Testis (tissue), 3 donors: Measurements from ENCODE around the gene PRKN. TPM values are rescaled to one million over a fixed set of nuclear protein-coding genes. Genes with fewer than 3 reads are reported as not detected.

Source experiments
- DNase-seq: peaks from one replicate; pipeline ENCODE4 v3.0.0-alpha.2; 2019
- H3K27ac ChIP-seq, 2 donors: fragments of 200-600 bp; sonication (generic); one replicate each; pipeline ENCODE4 v1.5.1; 2019
- H3K27me3 ChIP-seq: fragments of 200-600 bp; sonication (generic); one replicate; pipeline ENCODE4 v1.5.1; 2019
- H3K36me3 ChIP-seq: fragments of 200-600 bp; sonication (generic); one replicate; pipeline ENCODE4 v1.5.1; 2017; ENCODE audit warnings: low read depth; ENCODE audit errors: missing control alignments
- H3K4me1 ChIP-seq: fragments of 200-600 bp; sonication (generic); one replicate; pipeline ENCODE4 v1.5.1; 2019
- H3K4me3 ChIP-seq, 2 donors: fragments of 200-600 bp; sonication (generic); one replicate each; pipeline ENCODE4 v1.5.1; 2017 to 2019
- H3K9me3 ChIP-seq: fragments of 200-600 bp; sonication (generic); one replicate; pipeline ENCODE4 v1.5.1; 2017
- CTCF ChIP-seq, 3 experiments: fragments of 450-650 bp in 2 of 3; fragments of 200-600 bp in 1 of 3; sonication (generic) in 1 of 3; IDR thresholded peaks; one replicate each; pipeline ENCODE4 v1.5.1; 2016 to 2019; ENCODE audit warnings: antibody characterized with exemption in 3 of 3, mild to moderate bottlenecking in 2 of 3, moderate library complexity in 1 of 3
- POLR2A ChIP-seq: fragments of 450-650 bp; IDR thresholded peaks from one replicate; pipeline ENCODE4 v1.6.1; 2017; ENCODE audit warnings: antibody characterized with exemption, mild to moderate bottlenecking, moderate library complexity
- WGBS, 2 donors: methylation state at CpG; one replicate each; pipeline ENCODE4 v1.1.5; 2018; 5-methylcytosine and 5-hydroxymethylcytosine counted together
- intact Hi-C: fragments of 100-400 bp; cut with DNase I; formaldehyde crosslinking; loops from one replicate; pipeline ENCODE4 v1.15.1; 2023; ENCODE audit warnings: low total_unique reads
- polyA plus RNA-seq: library from polyadenylated mRNA; stranded (reverse); fragments of 350-450 nt; fragmentation: Illumina TruSeq; extraction: RNeasy Lipid Tissue Mini Kit (QIAGEN cat#74804); gene quantifications from one replicate; pipeline ENCODE4 v1.2.3, GENCODE V29; 2014; ENCODE audit warnings: low read depth, low replicate concordance; ENCODE audit not compliant: insufficient read depth
- total RNA-seq, 2 donors: library from RNA; depleted of rRNA; stranded (reverse); fragments of >200 nt; gene quantifications; one replicate each; pipeline ENCODE4 v1.2.3, GENCODE V29; 2016

Gene PRKN
- total and polyA plus RNA-seq, 3 donors from 2014 or later, result 19.1 to 34.5 (median 28.8) TPM

- intact Hi-C loops, result no loop called here
- Histone ChIP-seq H3K4me1 (no peaks in the 10 kb centered on the region), H3K4me3 (no peak overlapping the region), H3K27me3 (no peaks in the 10 kb centered on the region), H3K27ac (no peak overlapping the region), H3K9me3 (no peaks in the 10 kb centered on the region), H3K36me3 (no peaks in the 10 kb centered on the region)
- DNase-seq, result no peak
- TF ChIP-seq POLR2A (no peak), CTCF (IDR thresholded peaks at IDR 0.05) (no peak)
- 80 to 87% methylated on average over 5 of the region's 5 CpGs for WGBS, 2 donors
Measured at GRCh38 chr6:162017536-162017935, 710.0 kb downstream of the PRKN start.

DNA sequence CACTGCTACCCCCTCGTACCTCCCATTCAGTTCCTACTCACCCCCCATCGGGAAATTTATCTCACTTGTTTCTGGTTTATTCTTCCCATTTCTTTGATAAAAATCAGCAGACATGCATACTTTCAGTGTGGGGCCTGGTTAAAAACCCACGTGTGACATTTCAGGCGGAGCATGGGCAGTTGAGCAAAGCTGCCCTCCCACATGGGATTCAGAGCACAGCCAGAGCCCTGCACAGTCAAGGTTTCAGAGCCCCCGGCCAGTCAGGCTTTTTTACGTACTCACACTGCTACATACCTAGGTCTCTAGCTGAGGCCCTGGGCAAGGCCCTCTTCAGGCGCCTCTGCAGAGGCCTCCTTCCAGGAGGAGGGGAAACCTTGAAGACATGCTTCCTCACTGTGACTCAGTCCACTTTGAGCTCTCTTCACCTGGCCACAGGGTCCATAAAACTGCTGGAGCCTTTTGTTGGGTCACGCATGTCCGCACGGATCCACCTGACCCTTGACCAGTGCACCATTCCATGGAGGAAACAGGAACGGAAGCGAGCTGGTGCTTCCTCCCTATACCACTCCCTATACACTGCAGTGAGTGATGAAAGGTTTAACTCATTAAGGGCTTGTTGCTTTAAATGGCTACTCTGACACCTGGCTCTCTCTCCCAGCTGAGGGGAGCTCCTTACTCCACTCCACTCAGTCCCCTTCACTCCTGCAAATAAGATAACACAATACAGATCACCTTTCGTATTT, 713.3 kb downstream of the PRKN start:
- DNase-seq, result no peak
- 80 to 81% methylated on average over 13 of the region's 13 CpGs for WGBS, 2 donors
- TF ChIP-seq CTCF (IDR thresholded peaks at IDR 0.05), result no peak
- no peaks in the 10 kb centered on the region for H3K4me1 ChIP-seq
- no peak overlapping the region for H3K27ac ChIP-seq
- intact Hi-C loops, result no loop called here
- H3K36me3 ChIP-seq, result no peaks in the 10 kb centered on the region
- H3K27me3 ChIP-seq, result no peaks in the 10 kb centered on the region
- no peaks in the 10 kb centered on the region for H3K9me3 ChIP-seq
- no peak overlapping the region for H3K4me3 ChIP-seq

DNA sequence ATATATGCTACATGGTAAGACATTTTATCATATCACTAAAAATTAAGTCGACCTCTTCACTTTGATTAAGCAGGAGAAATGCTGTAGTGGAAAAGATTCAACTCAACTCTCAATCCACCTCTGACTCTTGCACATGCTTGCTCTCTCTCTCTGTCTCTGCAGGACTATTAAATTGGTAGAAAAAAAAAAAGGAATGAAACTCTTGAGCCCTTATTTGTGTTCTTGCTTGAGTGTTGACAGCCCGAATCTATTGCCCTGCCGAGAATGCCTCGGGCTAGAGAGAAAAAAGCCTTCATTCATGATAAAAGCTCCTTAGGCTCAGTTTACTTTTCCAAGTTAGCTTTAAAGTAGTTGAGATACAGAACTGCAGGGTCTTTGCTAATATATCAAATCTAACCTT, 722.2 kb downstream of the PRKN start:
- 75 to 86% methylated on average over 4 of the region's 4 CpGs for WGBS, 2 donors
- H3K9me3 ChIP-seq, result no peaks in the 10 kb centered on the region
- no peak for DNase-seq

DNA sequence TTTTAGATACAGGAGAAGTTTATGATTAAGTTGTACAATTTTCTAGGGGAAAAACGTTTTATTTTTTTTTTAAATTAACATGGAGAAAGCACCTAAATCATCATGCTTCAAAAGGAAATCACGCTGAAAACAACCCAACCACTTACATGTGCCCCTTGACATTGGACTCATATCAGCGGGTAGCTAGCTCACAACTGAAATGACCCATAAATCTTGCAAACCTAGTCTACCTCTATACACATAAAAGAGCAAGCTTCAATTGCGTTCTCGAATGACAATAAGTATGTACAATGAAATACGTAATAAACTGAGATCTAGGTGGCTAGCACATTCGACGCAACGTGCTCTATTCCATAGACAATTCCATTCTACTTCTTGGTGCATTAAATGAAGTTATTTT, 730.8 kb downstream of the PRKN start:
- H3K27me3 ChIP-seq, result no peaks in the 10 kb centered on the region
- 69 to 74% methylated on average over 9 of the region's 9 CpGs for WGBS, 2 donors
- no peaks in the 10 kb centered on the region for H3K4me1 ChIP-seq

More for the DNA sequence above, 722.2 kb downstream of the PRKN start:
- no peak overlapping the region for H3K4me3 ChIP-seq
- TF ChIP-seq CTCF (IDR thresholded peaks at IDR 0.05) (no peak), POLR2A (no peak)
- no peaks in the 10 kb centered on the region for H3K36me3 ChIP-seq
- H3K27me3 ChIP-seq, result no peaks in the 10 kb centered on the region
- no peaks in the 10 kb centered on the region for H3K4me1 ChIP-seq
- H3K27ac ChIP-seq, result no peak overlapping the region
- intact Hi-C loops, result no loop called here

More for the DNA sequence above, 730.8 kb downstream of the PRKN start:
- Histone ChIP-seq H3K36me3 (no peaks in the 10 kb centered on the region), H3K27ac (no peak overlapping the region), H3K9me3 (no peaks in the 10 kb centered on the region), H3K4me3 (no peak overlapping the region)
- TF ChIP-seq CTCF (IDR thresholded peaks at IDR 0.05), result no peak
- no peak for TF ChIP-seq POLR2A
- no peak for DNase-seq
- intact Hi-C loops, result no loop called here
